Smooth muscle cell (in vitro differentiated cells): ENCODE results near the gene RAD51. TPM values are rescaled to one million over a fixed set of nuclear protein-coding genes. Genes with fewer than 3 reads are reported as not detected.
A peak's percentile ranks its signal among the peaks of the same experiment; 100 is the strongest.

ENCODE experiments used
- DNase-seq: peaks from one replicate; lab custom pipeline; 2025; ENCODE audit not compliant: unreplicated experiment; lab: John Stamatoyannopoulos, UW
- H2AFZ ChIP-seq: fragments of 200-600 bp; sonication (generic); 2 replicates; pipeline ENCODE4 v1.6.0; 2016; ENCODE audit warnings: antibody characterized with exemption, low read depth, mild to moderate bottlenecking
- H3F3A ChIP-seq: fragments of 200-600 bp; sonication (generic); 2 replicates; pipeline ENCODE4 v1.6.0; 2017; ENCODE audit warnings: antibody characterized with exemption, low read depth
- H3K27ac ChIP-seq: fragments of 200-600 bp; sonication (generic); 2 replicates; pipeline ENCODE4 v1.5.1; 2016; ENCODE audit warnings: low read depth, mild to moderate bottlenecking
- H3K27me3 ChIP-seq: fragments of 200-600 bp; sonication (generic); 2 replicates; pipeline ENCODE4 v1.6.1; 2016; ENCODE audit warnings: low read depth, mild to moderate bottlenecking
- H3K36me3 ChIP-seq: fragments of 200-600 bp; sonication (generic); 2 replicates; pipeline ENCODE4 v1.5.1; 2016; ENCODE audit warnings: low read depth
- H3K4me1 ChIP-seq: fragments of 200-600 bp; sonication (generic); 2 replicates; pipeline ENCODE4 v1.5.1; 2016; ENCODE audit warnings: low read depth
- H3K4me2 ChIP-seq: fragments of 200-600 bp; sonication (generic); 2 replicates; pipeline ENCODE4 v1.6.0; 2016; ENCODE audit warnings: mild to moderate bottlenecking
- H3K4me3 ChIP-seq: fragments of 200-600 bp; sonication (generic); 2 replicates; pipeline ENCODE4 v1.5.1; 2016; ENCODE audit warnings: mild to moderate bottlenecking
- H3K79me2 ChIP-seq: fragments of 200-600 bp; sonication (generic); 2 replicates; pipeline ENCODE4 v1.6.0; 2016; ENCODE audit warnings: low read depth, mild to moderate bottlenecking
- H3K9ac ChIP-seq: fragments of 200-600 bp; sonication (generic); 2 replicates; pipeline ENCODE4 v1.6.0; 2016; ENCODE audit warnings: low read depth
- H3K9me3 ChIP-seq: fragments of 200-600 bp; sonication (generic); replicated peaks from 2 replicates; pipeline ENCODE4 v1.5.1; 2016; ENCODE audit warnings: low read depth
- H4K20me1 ChIP-seq: fragments of 200-600 bp; sonication (generic); 2 replicates; pipeline ENCODE4 v1.6.0; 2016; ENCODE audit warnings: low read depth
- WGBS: methylation state at CpG from one replicate; pipeline ENCODE4 v1.1.7; 2016; ENCODE audit warnings: low lambda C conversion rate; 5-methylcytosine and 5-hydroxymethylcytosine counted together
- polyA plus RNA-seq: library from polyadenylated mRNA; unstranded; fragments of >200 nt; fragmentation: Nextera tagmentation; extraction: Ambion mirVana; gene quantifications from 2 replicates; pipeline ENCODE4 v1.2.1, GENCODE V29; 2016
- total RNA-seq: library from RNA; depleted of rRNA; stranded (reverse); fragments of >200 nt; gene quantifications from 2 replicates; pipeline ENCODE4 v1.2.3, GENCODE V29; 2014
- TF ChIP-seq, protein P1 (sequence below): fragments of 200-600 bp; sonication (generic); IDR thresholded peaks from 2 replicates; pipeline ENCODE4 v1.5.1; 2017; ENCODE audit warnings: borderline replicate concordance, mild to moderate bottlenecking, antibody characterized with exemption; ENCODE audit not compliant: insufficient read depth, poor library complexity, severe bottlenecking

RAD51 gene
- total and polyA plus RNA-seq, 2 experiments from 2014 or later = 9.2 to 15.2 TPM

DNA sequence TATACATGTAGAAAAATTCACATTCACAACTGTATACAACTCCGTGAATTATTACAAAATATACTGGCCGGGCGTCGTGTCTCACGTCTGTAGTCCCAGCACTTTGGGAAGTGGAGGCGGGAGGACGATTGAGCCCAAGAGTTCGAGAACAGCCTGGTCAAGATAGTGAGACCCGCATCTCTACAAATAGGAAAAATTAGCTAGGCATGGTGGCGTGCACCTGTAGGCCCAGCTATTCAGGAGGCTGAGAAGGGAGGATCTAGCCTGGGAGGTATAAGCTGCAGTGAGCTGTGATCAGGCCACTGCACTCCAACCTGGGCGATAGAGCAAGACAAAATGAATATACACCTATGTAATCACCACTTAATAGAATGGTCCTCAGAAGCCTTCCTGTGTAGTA is 1.3 kb downstream of the RAD51 start:
- H3K36me3 ChIP-seq = no peaks in the 10 kb centered on the region
- H3K27me3 ChIP-seq = no peaks in the 10 kb centered on the region
- peak overlapping the region; percentile 88 for H3K4me3 ChIP-seq
- peak overlapping the region; percentile 95 for H3K9ac ChIP-seq
- peaks cover 19% of the 10 kb centered on the region for H3K79me2 ChIP-seq
- no peaks in the 10 kb centered on the region for H3F3A ChIP-seq
- no peak for DNase-seq
- H2AFZ ChIP-seq = peak overlapping the region; percentile 99
- no peaks in the 10 kb centered on the region for H3K9me3 ChIP-seq
- H3K4me2 ChIP-seq = peak overlapping the region; percentile 98
- no peak overlapping the region for H3K27ac ChIP-seq
- 86% methylated on average over 11 of the region's 11 CpGs for WGBS
- TF ChIP-seq, protein P1, sequence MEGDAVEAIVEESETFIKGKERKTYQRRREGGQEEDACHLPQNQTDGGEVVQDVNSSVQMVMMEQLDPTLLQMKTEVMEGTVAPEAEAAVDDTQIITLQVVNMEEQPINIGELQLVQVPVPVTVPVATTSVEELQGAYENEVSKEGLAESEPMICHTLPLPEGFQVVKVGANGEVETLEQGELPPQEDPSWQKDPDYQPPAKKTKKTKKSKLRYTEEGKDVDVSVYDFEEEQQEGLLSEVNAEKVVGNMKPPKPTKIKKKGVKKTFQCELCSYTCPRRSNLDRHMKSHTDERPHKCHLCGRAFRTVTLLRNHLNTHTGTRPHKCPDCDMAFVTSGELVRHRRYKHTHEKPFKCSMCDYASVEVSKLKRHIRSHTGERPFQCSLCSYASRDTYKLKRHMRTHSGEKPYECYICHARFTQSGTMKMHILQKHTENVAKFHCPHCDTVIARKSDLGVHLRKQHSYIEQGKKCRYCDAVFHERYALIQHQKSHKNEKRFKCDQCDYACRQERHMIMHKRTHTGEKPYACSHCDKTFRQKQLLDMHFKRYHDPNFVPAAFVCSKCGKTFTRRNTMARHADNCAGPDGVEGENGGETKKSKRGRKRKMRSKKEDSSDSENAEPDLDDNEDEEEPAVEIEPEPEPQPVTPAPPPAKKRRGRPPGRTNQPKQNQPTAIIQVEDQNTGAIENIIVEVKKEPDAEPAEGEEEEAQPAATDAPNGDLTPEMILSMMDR = no peak
- no peaks in the 10 kb centered on the region for H4K20me1 ChIP-seq
- H3K4me1 ChIP-seq = peaks cover 6% of the 10 kb centered on the region

DNA sequence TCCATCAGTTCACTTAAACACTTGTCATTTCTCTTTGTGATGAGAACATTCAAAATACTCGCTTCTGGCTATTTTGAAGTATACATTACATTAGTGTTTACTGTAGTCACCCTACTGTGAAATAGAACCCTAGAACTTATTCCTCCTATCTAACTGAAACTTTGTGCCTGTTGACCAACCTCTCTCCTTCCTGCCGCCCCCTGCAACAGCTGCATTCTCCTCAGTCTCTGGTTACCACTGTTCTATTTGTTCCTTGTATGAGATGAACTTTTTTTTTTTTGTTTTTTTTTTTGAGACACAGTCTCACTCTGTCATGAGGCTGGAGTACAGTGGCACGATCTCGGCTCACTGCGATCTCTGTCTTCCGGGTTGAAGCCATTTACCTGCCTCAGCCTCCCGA is 2.9 kb downstream of the RAD51 start:
- H3K27ac ChIP-seq = no peak overlapping the region
- H3K27me3 ChIP-seq = no peaks in the 10 kb centered on the region
- H4K20me1 ChIP-seq = no peaks in the 10 kb centered on the region
- no peak overlapping the region for H3K4me2 ChIP-seq
- DNase-seq = no peak
- H3K9me3 ChIP-seq = no peaks in the 10 kb centered on the region
- no peaks in the 10 kb centered on the region for H3F3A ChIP-seq
- 96% methylated on average over 7 of the region's 7 CpGs for WGBS
- TF ChIP-seq, protein P1 = no peak
- no peak overlapping the region for H2AFZ ChIP-seq
- H3K36me3 ChIP-seq = no peaks in the 10 kb centered on the region
- no peak overlapping the region for H3K9ac ChIP-seq
- no peak overlapping the region for H3K4me3 ChIP-seq
- peaks cover 19% of the 10 kb centered on the region for H3K79me2 ChIP-seq
- peaks cover 6% of the 10 kb centered on the region for H3K4me1 ChIP-seq

DNA sequence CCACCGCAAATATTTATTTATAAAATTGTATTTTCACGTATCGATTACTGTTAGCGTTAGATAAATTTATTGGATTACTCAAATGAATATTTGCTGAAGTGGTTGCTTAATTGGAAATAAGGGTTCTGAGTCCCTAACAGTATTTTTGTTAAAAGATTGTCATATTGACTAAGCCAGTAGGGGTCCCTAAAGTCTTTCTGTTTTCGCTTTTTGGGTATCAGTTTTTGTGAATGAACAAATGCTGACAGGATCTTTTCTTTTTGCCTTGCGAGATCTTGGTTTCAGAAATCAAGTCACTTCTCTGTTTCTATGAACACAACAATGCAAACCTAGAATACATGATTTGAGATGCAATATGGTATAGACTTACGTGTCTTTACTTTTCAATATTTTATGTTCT is 7.1 kb downstream of the RAD51 start:
- Histone ChIP-seq H3K4me3 (no peak overlapping the region), H3K9me3 (no peaks in the 10 kb centered on the region), H3K4me2 (no peak overlapping the region), H3K9ac (no peak overlapping the region), H4K20me1 (no peaks in the 10 kb centered on the region), H2AFZ (no peak overlapping the region), H3K79me2 (no peaks in the 10 kb centered on the region), H3K36me3 (no peaks in the 10 kb centered on the region), H3K27ac (no peak overlapping the region), H3F3A (no peaks in the 10 kb centered on the region), H3K27me3 (no peaks in the 10 kb centered on the region), H3K4me1 (no peaks in the 10 kb centered on the region)
- WGBS = 97% methylated on average over 7 of the region's 7 CpGs
- TF ChIP-seq, protein P1 = no peak
- DNase-seq = no peak

DNA sequence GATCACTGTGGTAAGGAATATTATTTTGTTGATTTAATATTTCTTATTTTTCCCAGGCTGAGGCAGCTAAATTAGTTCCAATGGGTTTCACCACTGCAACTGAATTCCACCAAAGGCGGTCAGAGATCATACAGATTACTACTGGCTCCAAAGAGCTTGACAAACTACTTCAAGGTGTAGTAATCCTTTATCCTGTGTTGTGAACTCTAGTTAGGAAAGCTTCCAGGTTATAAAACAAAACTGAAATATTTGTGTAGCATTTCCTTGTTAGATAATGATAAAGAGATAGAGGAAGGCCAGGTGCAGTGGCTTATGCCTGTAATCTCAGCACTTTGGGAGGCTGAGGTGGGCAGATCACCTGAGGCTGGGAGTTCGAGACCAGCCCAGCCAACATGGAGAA is 11.1 kb downstream of the RAD51 start:
- Histone ChIP-seq H3K4me2 (no peak overlapping the region), H4K20me1 (no peaks in the 10 kb centered on the region), H3K36me3 (no peaks in the 10 kb centered on the region), H3K27ac (no peak overlapping the region), H3K9ac (no peak overlapping the region), H2AFZ (no peak overlapping the region), H3K27me3 (no peaks in the 10 kb centered on the region), H3K9me3 (no peaks in the 10 kb centered on the region), H3K79me2 (no peaks in the 10 kb centered on the region), H3K4me3 (no peak overlapping the region), H3K4me1 (no peaks in the 10 kb centered on the region), H3F3A (no peaks in the 10 kb centered on the region)
- TF ChIP-seq, protein P1 = no peak
- no peak for DNase-seq
- 90% methylated on average over 2 of the region's 2 CpGs for WGBS
